Neural progenitor cell (in vitro differentiated cells): ENCODE results near the gene NUP50. TPM values are rescaled to one million over a fixed set of nuclear protein-coding genes. Genes with fewer than 3 reads are reported as not detected.
"Not testable (repeated sequence)": the region's sequence is repeated elsewhere in the genome, so short reads cannot be mapped to it uniquely, and the experiment has no call there.

Experiments
- DNase-seq: peaks from one replicate; pipeline ENCODE4 v3.0.0-alpha.2; 2016; ENCODE audit warnings: low spot score
- H2AFZ ChIP-seq: fragments of 200-600 bp; sonication (generic); replicated peaks from 2 replicates; pipeline ENCODE4 v1.6.1; 2016; ENCODE audit warnings: antibody characterized with exemption
- H3F3A ChIP-seq: fragments of 200-600 bp; sonication (generic); 2 replicates; pipeline ENCODE4 v1.6.1; 2016; ENCODE audit warnings: antibody characterized with exemption, low read depth
- H3K27ac ChIP-seq: fragments of 200-600 bp; sonication (generic); 2 replicates; pipeline ENCODE4 v1.5.1; 2016; ENCODE audit warnings: mild to moderate bottlenecking
- H3K27me3 ChIP-seq: fragments of 200-600 bp; sonication (generic); 2 replicates; pipeline ENCODE4 v1.6.1; 2016; ENCODE audit warnings: mild to moderate bottlenecking, moderate library complexity
- H3K36me3 ChIP-seq: fragments of 200-600 bp; sonication (generic); 2 replicates; pipeline ENCODE4 v1.5.1; 2016
- H3K4me1 ChIP-seq: fragments of 200-600 bp; sonication (generic); 2 replicates; pipeline ENCODE4 v1.6.1; 2016; ENCODE audit warnings: mixed run types
- H3K4me2 ChIP-seq: fragments of 200-600 bp; sonication (generic); 2 replicates; pipeline ENCODE4 v1.6.1; 2016
- H3K4me3 ChIP-seq: fragments of 200-600 bp; sonication (generic); 2 replicates; pipeline ENCODE4 v1.5.1; 2016
- H3K79me2 ChIP-seq: fragments of 200-600 bp; sonication (generic); 2 replicates; pipeline ENCODE4 v1.6.1; 2016; ENCODE audit warnings: low read depth
- H3K9ac ChIP-seq: fragments of 200-600 bp; sonication (generic); 2 replicates; pipeline ENCODE4 v1.6.1; 2016
- H3K9me3 ChIP-seq: fragments of 200-600 bp; sonication (generic); 2 replicates; pipeline ENCODE4 v1.5.1; 2016; ENCODE audit warnings: low read depth
- H4K20me1 ChIP-seq: fragments of 200-600 bp; sonication (generic); 2 replicates; pipeline ENCODE4 v1.6.1; 2016; ENCODE audit warnings: low read depth
- H3K27ac Mint-ChIP-seq: 3 replicates; pipeline ENCODE4 v1.8.0; 2021; ENCODE audit warnings: mixed read lengths
- H3K27me3 Mint-ChIP-seq: 2 replicates; pipeline ENCODE4 v1.8.0; 2022; ENCODE audit warnings: low read depth, mild to moderate bottlenecking, inconsistent platforms, moderate library complexity, mixed read lengths; ENCODE audit not compliant: insufficient read depth
- H3K36me3 Mint-ChIP-seq: 3 replicates; pipeline ENCODE4 v1.8.0; 2021; ENCODE audit warnings: mixed read lengths
- H3K4me1 Mint-ChIP-seq: 3 replicates; pipeline ENCODE4 v1.8.0; 2021; ENCODE audit warnings: mixed read lengths
- H3K4me3 Mint-ChIP-seq: 3 replicates; pipeline ENCODE4 v1.8.0; 2021; ENCODE audit warnings: mild to moderate bottlenecking, moderate library complexity, mixed read lengths
- H3K9me3 Mint-ChIP-seq: 3 replicates; pipeline ENCODE4 v1.8.0; 2020; ENCODE audit warnings: mixed read lengths
- CTCF ChIP-seq: fragments of 200-600 bp; sonication (generic); IDR thresholded peaks from 2 replicates; pipeline ENCODE4 v1.5.1; 2017; ENCODE audit warnings: antibody characterized with exemption, mild to moderate bottlenecking
- EZH2 ChIP-seq: fragments of 200-600 bp; sonication (generic); IDR thresholded peaks from 2 replicates; pipeline ENCODE4 v1.6.1; 2017; ENCODE audit warnings: antibody characterized with exemption, mild to moderate bottlenecking, moderate library complexity
- EZH2phosphoT487 ChIP-seq: fragments of 200-600 bp; sonication (generic); IDR thresholded peaks from 2 replicates; pipeline ENCODE4 v1.6.1; 2017; ENCODE audit warnings: antibody characterized with exemption
- total RNA-seq: library from RNA; depleted of rRNA; stranded (reverse); fragments of >200 nt; gene quantifications from 2 replicates; pipeline ENCODE4 v1.2.3, GENCODE V29; 2015; ENCODE audit warnings: low replicate concordance

Gene NUP50
- total RNA-seq, 1 donor from 2014 or later = 96.8 TPM

DNA sequence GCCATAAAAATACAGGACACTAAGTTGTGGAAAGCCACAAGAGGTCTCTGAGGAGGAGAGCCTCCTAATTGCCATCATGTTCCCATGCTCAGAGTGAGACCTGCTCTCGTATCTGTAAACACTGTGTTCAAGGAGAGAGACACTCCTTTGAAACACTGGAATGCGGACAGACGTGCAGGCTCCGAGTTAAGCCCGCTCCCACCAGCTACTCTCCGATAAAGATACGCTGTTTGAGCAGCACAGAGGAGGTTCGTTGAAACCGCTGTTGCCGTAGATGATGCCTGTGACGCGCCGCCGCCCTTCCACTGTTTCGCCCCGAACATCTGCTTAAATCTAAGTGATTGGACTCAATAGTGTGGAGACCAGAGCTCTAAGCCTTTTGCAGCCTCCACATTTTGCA, 25.1 kb downstream of the NUP50 start:
- no peak overlapping the region for H3K4me2 ChIP-seq
- H3K4me1 ChIP-seq = peaks cover 10% of the 10 kb centered on the region
- no peak overlapping the region for H3K9ac ChIP-seq
- H2AFZ ChIP-seq = no peak overlapping the region
- H3K27ac ChIP-seq = no peak overlapping the region
- TF ChIP-seq EZH2phosphoT487 = no peak
- TF ChIP-seq EZH2 = no peak
- no peak for TF ChIP-seq CTCF
- peaks cover 2% of the 10 kb centered on the region for H3K27me3 Mint-ChIP-seq
- DNase-seq = no peak
- no peaks in the 10 kb centered on the region for H3K9me3 Mint-ChIP-seq
- peaks cover 24% of the 10 kb centered on the region for H4K20me1 ChIP-seq
- H3F3A ChIP-seq = peaks cover 22% of the 10 kb centered on the region
- H3K9me3 ChIP-seq = no peaks in the 10 kb centered on the region
- peaks cover 20% of the 10 kb centered on the region for H3K4me1 Mint-ChIP-seq
- H3K36me3 Mint-ChIP-seq = peaks cover 9% of the 10 kb centered on the region
- H3K27me3 ChIP-seq = no peaks in the 10 kb centered on the region
- no peak overlapping the region for H3K27ac Mint-ChIP-seq
- H3K4me3 Mint-ChIP-seq = no peak overlapping the region
- H3K36me3 ChIP-seq = no peaks in the 10 kb centered on the region
- H3K79me2 ChIP-seq = no peaks in the 10 kb centered on the region
- no peak overlapping the region for H3K4me3 ChIP-seq

- Histone ChIP-seq H3K36me3 (no peaks in the 10 kb centered on the region), H2AFZ (no peak overlapping the region), H3K4me1 (peaks cover 10% of the 10 kb centered on the region), H3K27ac (no peak overlapping the region), H3K4me3 (no peak overlapping the region), H3K79me2 (no peaks in the 10 kb centered on the region), H3K9me3 (no peaks in the 10 kb centered on the region), H3F3A (peaks cover 22% of the 10 kb centered on the region), H4K20me1 (peaks cover 20% of the 10 kb centered on the region), H3K9ac (no peak overlapping the region), H3K4me2 (no peak overlapping the region), H3K27me3 (no peaks in the 10 kb centered on the region)
- no peak overlapping the region for H3K27ac Mint-ChIP-seq
- H3K27me3 Mint-ChIP-seq = peaks cover 2% of the 10 kb centered on the region
- TF ChIP-seq CTCF (no peak), EZH2 (no peak), EZH2phosphoT487 (no peak)
- H3K4me1 Mint-ChIP-seq = peaks cover 20% of the 10 kb centered on the region
- no peak for DNase-seq
- H3K9me3 Mint-ChIP-seq = no peaks in the 10 kb centered on the region
- H3K36me3 Mint-ChIP-seq = peaks cover 6% of the 10 kb centered on the region
- H3K4me3 Mint-ChIP-seq = no peak overlapping the region
These were observed 26.6 kb downstream of the NUP50 start for GRCh38 chr22:45190202-45190872.

- not testable (repeated sequence) for H3K9me3 Mint-ChIP-seq, H3K4me3 Mint-ChIP-seq, H3K36me3 Mint-ChIP-seq, H3K79me2 ChIP-seq, DNase-seq, H3K9me3 ChIP-seq, H3K27me3 ChIP-seq, H3K9ac ChIP-seq, H3K27ac ChIP-seq, H3K4me2 ChIP-seq, H3K36me3 ChIP-seq, H2AFZ ChIP-seq, H3K4me3 ChIP-seq, H3K27ac Mint-ChIP-seq, H3K27me3 Mint-ChIP-seq
- Histone ChIP-seq H4K20me1 (peaks cover 20% of the 10 kb centered on the region), H3F3A (peaks cover 22% of the 10 kb centered on the region), H3K4me1 (peaks cover 10% of the 10 kb centered on the region)
- peaks cover 20% of the 10 kb centered on the region for H3K4me1 Mint-ChIP-seq
These were observed 28.0 kb downstream of the NUP50 start for GRCh38 chr22:45191746-45192145.

GRCh38 chr22:45192701-45193187, 29.0 kb downstream of the NUP50 start:
- H3K27ac ChIP-seq = no peak overlapping the region
- no peak overlapping the region for H3K4me3 ChIP-seq
- H2AFZ ChIP-seq = no peak overlapping the region
- H3K4me2 ChIP-seq = no peak overlapping the region
- H3F3A ChIP-seq = peaks cover 22% of the 10 kb centered on the region
- peaks cover 21% of the 10 kb centered on the region for H3K4me1 Mint-ChIP-seq
- H3K4me1 ChIP-seq = peaks cover 10% of the 10 kb centered on the region
- no peaks in the 10 kb centered on the region for H3K79me2 ChIP-seq
- H3K27ac Mint-ChIP-seq = no peak overlapping the region
- H3K36me3 Mint-ChIP-seq = peaks cover 2% of the 10 kb centered on the region
- peaks cover 20% of the 10 kb centered on the region for H4K20me1 ChIP-seq
- peak; percentile 68 for DNase-seq
- H3K9me3 Mint-ChIP-seq = no peaks in the 10 kb centered on the region
- no peak overlapping the region for H3K9ac ChIP-seq
- no peaks in the 10 kb centered on the region for H3K9me3 ChIP-seq
- H3K27me3 ChIP-seq = no peaks in the 10 kb centered on the region
- no peak for TF ChIP-seq EZH2
- no peak for TF ChIP-seq EZH2phosphoT487
- TF ChIP-seq CTCF = peak; percentile 44
- no peaks in the 10 kb centered on the region for H3K36me3 ChIP-seq
- no peak overlapping the region for H3K4me3 Mint-ChIP-seq
- peaks cover 2% of the 10 kb centered on the region for H3K27me3 Mint-ChIP-seq
